GM19035 (cell line): ENCODE measurements around the gene SPOUT1.
"Not testable (repeated sequence)": the region's sequence is repeated elsewhere in the genome, so short reads cannot be mapped to it uniquely, and the experiment has no call there.

ENCODE experiments used
- ATAC-seq: cut with Tn5 transposase; IDR thresholded peaks from one replicate; pipeline ENCODE4 v1.9.1; 2021; ENCODE audit not compliant: unreplicated experiment

Gene SPOUT1

DNA sequence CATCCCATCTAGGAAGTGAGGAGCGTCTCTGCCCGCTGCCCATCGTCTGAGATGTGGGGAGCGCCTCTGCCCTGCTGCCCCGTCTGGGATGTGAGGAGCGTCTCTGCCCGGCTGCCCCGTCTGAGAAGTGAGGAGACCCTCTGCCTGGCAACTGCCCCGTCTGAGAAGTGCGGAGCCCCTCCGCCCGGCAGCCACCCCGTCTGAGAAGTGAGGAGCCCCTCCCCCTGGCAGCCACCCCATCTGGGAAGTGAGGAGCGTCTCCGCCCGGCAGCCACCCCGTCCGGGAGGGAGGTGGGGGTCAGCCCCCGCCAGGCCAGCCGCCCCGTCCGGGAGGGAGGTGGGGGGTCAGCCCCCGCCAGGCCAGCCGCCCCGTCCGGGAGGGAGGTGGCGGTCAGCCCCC lies 49.5 kb downstream of the SPOUT1 start:
- ATAC-seq, result not testable (repeated sequence)

GRCh38 chr9:128774804-128775203 lies 54.8 kb downstream of the SPOUT1 start:
- no peak for ATAC-seq

GRCh38 chr9:128773049-128773448 lies 56.5 kb downstream of the SPOUT1 start:
- ATAC-seq, result no peak

GRCh38 chr9:128771745-128772519 lies 57.7 kb downstream of the SPOUT1 start, which contains the start of gene ZER1:
TSS of gene ZER1 (minus strand) at chr9:128771927. CDS start at chr9:128755565, 16,362 bp downstream.
- peak; percentile 91 for ATAC-seq

- peak; percentile 30 for ATAC-seq
Observed at GRCh38 chr9:128771094-128771721, 58.4 kb downstream of the SPOUT1 start.

- ATAC-seq, result no peak
Observed at GRCh38 chr9:128770286-128771030, 59.1 kb downstream of the SPOUT1 start.
